HG03097 (cell line): ENCODE data around the gene ABL1.
"Not testable (repeated sequence)": the region's sequence is repeated elsewhere in the genome, so short reads cannot be mapped to it uniquely, and the experiment has no call there.

Source experiments
- ATAC-seq: cut with Tn5 transposase; IDR thresholded peaks from one replicate; pipeline ENCODE4 v1.9.1; 2021; ENCODE audit not compliant: unreplicated experiment, low FRiP score

Gene ABL1

DNA sequence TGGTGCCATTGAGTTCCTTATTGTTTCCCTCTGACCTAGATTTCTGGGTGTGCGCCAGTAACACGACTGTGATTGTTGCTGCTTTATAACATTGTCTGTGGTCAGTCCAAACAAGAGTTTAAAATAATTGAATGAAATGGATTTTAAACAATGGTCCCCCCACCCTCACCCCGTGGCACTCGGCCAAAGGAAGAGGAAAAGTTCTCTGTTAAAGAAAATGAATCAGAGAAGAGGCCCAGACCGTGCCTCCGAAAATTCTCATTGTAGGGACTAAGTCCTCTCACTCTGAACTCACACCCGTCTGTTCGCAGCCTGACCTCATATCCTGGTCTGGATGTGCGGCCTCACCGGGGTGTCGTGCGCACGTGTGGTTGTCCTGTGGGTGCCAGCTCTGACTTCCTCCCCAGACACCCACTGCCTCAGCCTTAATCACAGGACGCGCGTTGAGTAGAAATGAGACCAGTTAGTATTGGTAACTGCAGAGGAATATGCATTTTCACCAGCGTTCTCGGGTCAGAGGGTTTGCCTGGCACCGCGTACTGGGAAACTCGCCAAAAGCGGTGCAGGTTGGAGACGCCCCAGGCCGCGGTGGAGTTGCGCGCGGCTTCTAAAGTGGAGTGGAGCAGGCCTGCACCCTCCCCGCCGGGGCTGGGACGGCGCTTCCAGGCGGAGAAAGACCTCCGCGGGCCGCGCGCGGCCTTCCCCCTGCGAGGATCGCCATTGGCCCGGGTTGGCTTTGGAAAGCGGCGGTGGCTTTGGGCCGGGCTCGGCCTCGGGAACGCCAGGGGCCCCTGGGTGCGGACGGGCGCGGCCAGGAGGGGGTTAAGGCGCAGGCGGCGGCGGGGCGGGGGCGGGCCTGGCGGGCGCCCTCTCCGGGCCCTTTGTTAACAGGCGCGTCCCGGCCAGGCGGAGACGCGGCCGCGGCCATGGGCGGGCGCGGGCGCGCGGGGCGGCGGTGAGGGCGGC lies at the start of gene ABL1:
TSS of gene ABL1 (plus strand) at position 884 of the 966 bp plus-strand sequence. CDS start 193 bp downstream, outside the sequence.
- peak; percentile 60 for ATAC-seq

DNA sequence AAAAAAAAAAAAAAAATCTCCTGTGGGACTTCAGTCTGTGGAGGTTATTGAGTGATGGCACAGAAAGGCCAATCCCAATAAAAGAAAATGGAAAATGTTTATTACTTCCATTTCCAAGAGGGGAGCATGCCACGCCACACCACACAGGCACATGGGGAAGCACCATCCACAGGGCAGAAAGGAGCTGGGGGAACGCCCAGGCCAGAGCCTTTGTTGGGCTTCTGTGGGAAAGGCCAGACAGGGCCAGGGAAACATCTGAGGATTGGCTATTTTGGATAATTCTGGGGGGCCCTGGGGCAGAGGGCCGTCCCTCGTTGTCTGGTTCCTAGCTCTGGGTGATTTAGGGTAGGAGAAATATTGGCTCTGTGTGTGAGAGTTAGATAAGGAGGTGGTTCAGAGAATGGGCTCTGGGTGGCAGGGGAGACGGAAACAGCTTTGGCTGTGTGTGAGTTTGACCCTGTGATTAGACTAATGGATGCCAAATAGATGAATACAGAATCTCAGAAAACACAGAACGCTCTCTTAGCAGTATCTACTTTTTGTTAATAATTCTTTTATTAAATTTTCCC lies 49.0 kb upstream of the ABL1 start:
- ATAC-seq = no peak

DNA sequence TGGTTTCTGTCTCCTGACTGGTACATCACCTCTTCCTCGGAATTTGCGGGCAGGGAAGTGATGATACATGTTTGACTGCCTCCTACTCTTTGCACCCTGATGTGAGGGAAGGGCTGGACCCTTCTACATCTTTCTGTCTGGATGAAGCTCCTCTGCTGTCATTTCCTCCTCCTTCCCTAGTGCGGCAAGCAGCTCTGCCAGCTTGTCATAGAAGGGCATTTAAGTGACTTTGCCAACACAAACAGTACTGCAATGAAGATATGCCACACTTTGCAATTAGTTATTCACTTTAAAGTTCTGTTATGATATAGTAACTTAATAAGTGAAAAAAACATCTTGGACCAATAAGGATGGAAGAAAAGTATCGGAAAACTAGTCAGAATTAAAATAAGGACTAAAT lies 48.5 kb upstream of the ABL1 start:
- no peak for ATAC-seq

DNA sequence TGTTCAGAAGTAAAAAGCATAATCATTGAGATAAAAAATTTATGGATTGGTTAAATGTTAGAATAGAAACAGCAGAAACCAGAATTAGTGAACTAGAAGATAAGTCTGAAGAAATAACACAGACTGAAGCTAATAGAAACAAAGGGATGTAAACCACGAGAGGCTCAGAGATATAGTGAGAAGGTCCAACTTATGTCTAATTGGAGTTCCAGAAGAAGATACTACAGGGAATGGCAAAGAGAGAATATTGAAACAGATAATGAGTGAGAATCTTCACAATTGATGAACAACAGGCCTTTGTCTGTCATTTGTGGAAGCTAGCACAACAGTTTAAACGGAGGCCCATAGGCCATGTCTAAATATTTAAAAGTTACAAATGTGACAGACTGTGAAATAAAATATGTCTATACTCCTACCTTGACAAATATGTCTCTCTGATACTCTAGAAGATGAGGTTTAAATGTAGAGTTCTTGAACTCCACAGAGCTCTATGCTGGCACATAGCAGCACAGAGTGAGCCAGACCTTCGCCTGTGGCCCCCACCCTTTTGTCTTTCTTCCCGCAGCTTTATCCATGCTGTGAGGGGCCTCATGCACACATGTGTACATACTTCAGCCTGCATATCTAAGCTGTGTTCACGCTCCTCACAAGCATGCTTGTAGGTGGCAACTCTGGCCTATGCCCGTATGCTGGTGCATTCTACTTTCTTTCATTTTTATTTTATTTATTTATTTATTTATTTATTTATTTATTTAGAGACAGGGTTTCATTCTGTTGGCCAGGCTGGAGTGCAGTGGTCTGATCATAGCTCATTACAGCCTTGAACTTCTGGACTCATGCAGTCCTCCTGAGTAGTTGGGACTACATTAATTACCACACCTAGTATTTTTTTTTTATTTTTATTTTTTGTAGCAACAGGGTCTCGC lies 45.0 kb upstream of the ABL1 start:
- no peak for ATAC-seq

DNA sequence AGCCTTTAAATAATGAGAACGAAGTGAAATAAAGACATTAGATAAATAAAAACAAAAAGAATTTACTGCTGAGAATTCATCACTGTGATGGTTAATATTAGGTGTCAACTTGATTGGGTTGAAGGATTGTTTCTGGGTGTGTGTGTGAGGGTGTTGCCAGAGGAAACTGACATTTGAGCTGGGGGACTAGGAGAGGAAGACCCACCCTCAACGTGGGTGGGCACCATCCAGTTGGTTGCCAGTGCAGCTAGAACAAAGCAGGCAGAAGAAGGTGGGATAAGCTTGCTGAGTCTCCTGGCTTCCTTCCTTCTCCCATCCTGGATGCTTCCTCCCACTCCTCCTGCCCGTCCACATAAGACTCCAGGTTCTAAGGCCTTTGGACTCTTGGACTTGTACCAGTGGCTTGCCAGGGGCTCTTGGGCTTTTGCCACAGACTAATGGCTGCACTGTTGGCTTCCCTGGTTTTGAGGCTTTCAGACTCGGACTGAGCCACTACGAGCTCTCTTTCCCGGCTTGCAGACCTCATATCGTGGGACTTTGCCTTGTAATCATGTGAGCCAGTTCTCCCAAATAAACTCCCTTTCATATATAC lies 43.7 kb upstream of the ABL1 start:
- ATAC-seq = no peak

DNA sequence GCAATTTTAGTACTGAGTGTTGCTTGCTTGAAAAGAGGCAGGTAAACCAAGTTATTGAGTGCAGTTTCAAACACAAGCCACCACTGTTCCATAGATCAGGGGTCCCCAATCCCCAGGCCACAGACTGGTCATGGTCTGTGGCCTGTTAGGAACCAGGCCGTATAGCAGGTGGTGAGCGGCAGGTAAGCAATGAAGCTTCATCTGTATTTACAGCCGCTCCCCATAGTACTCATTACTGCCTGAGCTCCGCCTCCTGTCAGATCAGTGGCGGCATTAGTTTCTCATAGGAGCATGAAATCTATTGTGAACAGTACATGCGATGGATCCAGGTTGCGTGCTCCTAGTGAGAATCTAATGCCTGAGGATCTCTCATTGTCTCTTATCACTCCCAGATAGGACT lies 41.5 kb upstream of the ABL1 start:
- ATAC-seq = no peak

DNA sequence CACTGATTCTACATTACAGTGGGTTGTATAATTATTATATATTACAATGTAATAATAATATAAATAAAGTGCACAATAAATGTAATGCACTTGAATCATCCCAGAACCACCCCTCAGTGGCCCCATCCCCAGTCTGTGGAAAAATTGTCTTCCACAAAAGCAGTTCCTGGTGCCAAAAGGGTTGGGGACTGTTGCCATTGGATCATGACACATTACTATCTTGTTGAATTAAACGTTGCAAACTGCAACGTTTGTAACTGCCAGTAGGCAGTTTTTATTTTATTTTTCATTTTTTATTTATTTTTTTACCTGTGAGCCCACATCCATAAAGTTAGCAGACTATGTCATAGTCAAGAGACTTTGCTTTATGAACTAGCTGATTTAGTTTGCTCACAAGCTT lies 41.0 kb upstream of the ABL1 start:
- not testable (repeated sequence) for ATAC-seq

DNA sequence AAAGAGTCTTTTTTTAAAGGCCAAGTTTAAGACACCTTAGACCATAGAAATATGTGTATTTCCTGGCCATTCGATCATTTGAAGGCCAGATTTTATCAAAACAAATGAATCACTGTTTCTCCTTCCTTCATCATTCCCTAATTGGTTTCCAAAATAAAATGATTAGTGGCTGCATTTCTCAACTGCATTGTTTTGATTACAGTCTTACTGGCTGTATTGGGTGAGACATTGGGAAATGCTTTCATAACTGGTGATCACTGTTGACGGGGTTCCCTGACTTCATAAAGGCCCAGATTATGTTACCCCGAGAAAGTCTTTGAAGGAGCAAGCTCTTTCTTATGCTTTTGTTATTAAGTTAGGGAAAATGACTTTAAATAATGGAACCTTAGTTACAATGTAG lies 40.6 kb upstream of the ABL1 start:
- not testable (repeated sequence) for ATAC-seq

DNA sequence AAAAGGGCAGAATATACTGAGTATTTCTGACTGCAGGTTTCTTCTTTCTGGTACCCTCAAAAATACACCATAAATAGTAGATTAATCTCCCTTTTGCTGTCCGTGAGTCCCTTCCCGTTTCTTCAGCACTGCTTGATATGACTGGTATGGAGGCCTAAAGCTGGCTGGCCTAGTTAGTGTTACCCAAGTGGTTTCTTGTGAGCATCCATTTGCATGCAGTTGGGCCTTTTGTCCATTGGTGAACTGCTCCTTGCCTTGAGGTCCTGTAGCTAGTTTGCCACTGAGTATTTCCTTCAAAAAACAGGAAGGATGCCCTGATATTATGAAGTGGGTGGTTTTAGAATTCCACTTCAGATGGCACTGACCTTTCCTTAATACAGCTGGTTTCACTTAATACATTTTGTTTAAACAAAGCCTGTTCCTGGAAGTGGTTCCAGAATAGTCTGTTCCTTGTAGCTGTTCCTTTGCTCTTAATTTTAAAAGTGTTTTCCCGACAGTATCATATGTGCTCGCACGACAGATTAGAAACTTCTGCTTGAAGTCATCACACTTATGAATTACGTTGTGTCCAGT lies 40.0 kb upstream of the ABL1 start:
- no peak for ATAC-seq

DNA sequence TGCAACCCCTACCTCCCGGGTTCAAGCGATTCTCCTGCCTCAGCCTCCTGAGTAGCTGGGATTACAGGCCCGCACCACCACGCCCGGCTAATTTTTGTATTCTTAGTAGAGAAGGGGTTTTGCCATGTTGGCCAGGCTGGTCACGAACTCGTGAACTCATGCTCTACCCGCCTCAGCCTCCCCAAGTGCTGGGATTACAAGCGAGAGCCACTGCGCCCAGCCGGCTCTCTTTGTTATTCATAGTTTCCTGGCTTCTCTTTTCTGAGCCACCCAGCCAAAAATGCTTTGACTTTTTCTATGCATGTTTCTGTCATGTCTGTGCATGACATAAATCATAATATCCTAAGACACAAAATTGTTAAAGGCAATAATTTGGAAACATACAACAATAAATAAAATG lies 31.9 kb upstream of the ABL1 start:
- ATAC-seq = not testable (repeated sequence)

DNA sequence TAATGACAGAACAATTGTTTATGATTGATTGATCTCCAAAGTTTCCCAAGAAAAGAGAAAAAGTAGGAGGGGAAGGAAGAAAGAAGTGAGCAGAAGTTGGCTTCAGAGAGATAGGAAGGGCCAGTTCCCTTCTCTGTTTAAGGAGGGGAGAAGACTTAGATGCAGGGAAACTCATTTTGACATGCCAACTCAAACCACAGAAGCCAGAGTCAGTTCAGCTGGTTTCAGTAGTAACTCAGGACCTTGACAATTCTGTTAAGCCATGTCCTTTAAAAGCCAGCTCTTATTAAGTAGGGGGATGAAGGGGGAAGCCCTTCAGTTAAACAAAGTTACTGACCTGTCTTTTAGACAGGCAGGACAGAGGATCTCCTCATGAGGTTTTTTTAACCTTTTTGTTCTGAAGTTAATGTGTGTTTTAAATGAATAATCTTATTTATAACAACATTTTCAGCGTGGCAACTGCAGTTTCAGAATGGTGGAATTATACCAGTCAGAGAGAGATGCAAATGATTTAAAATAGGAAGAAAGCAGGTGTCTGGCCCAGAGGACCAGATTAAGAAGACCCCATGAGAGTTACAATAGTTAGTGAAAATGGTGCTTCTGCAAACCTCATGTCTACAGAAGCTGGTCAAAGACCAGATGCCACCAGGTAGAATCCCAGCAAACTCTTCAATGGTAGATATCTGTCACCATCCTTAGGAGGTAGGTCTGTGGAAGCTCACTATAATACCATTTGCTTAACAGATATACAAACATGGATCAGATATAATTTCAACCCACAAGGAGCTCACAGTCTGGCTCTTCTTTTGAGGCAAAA lies 29.3 kb upstream of the ABL1 start:
- ATAC-seq = no peak

DNA sequence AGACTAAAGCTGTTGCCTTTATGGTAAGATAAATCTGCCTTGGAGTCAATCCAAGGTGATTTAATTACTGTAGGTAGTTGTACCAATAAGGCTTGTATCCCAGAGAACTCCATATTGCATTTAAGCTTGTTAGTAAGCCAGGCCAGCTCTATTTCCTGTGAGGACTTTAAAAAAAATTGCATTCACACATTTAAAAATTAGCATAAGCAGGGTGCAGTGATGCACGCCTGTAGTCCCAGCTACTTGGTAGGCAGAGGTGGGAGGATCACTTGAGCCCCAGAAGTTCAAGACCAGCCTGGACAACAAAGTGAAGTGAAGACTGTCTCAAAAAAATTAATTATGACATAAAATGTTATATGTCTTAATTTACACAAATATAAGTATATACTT lies 28.7 kb upstream of the ABL1 start:
- no peak for ATAC-seq

DNA sequence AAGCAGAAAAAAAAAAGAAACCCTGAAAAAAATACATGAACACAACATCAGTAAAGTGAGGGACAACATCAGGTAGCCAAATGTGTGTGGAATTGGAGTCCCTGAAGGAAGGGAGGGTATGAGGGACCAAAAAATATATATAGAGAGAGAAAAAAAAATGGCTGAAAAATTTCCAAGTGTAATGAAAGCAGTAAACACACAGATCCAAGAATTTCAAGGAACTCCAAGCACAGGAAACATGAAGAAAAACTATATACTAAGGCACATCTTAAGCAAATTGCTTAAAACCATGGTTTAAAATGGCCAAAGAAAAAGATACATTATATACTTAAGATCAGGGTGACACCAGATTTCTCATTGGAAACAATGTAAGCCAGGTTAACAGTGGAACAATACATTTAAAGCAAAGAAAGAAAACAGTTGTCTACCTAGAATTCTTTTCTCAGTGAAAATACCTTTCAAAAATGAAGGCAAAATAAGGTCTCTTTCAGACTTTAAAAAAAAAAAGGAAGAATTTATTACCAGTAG lies 24.4 kb upstream of the ABL1 start:
- ATAC-seq = no peak

DNA sequence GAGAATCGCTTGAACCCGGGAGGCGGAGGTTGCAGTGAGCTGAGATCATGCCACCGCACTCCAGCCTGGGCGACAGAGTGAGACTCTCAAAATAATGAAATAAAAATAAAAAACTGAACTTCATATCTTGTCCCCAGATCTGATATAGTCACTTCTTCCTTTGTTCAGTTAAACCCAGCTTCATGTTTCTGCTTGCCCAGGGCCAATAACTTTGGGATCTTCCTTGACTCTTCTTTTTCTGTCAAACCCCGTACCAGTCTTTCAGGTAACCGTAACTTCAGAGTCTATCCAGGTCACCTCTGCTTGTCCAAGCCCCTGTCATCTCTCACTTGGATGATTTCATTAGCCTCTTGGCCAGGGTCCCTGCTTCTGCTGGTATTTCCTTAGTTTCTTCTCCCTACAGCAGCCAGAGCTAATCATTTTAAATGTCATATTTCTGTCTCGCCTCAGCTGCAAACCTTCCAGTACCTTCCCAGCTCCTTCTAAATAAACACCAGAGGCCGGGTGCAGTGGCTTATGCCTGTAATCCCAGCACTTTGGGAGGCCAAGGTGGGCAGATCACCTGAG lies 19.7 kb upstream of the ABL1 start:
- no peak for ATAC-seq

DNA sequence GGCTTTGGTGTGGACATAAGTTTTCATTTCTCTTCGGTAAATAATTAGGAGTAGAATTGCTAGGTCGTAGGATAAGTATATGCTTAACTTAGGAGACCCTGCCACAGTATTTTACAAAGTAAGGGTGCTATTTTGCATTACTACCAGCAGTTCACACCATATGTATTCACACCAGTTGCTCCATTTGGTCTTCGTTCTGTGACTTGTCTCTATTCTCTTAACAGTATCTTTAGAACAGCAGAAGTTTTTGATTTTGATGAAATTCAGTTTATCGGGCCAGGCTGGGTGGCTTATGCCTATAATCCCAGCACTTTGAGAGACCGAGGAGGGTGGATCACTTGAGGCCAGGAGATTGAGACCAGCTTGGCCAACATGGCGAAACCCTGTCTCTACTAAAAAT lies 17.1 kb upstream of the ABL1 start:
- ATAC-seq = no peak

DNA sequence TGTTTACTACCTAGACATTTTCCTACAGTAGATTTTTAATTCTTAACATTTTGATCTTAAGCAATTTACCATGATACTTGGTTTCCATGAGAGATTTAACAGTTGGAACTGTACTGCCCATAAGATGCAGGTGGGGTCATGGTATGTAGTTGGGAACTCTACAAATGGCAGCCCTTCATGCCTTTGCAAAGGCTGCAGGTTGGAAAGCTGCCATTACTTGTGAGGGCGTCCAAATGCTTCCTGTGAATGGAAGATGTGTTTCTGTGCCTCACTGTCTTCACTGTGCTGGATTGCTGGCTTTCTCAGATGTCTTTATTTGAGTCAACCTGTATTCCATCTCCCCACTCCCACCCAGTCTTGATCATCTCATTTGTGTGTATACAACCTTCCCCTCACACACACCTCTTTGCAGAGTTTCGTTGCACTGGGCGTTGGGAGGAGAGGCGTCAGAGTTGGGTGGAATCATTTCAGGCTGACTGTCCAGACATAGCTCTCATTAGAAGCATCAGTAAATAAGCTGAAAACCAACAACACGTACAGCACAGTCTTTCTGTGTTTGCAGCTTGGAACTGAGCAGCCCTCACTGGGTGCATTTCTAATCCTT lies 14.8 kb upstream of the ABL1 start:
- ATAC-seq = no peak

DNA sequence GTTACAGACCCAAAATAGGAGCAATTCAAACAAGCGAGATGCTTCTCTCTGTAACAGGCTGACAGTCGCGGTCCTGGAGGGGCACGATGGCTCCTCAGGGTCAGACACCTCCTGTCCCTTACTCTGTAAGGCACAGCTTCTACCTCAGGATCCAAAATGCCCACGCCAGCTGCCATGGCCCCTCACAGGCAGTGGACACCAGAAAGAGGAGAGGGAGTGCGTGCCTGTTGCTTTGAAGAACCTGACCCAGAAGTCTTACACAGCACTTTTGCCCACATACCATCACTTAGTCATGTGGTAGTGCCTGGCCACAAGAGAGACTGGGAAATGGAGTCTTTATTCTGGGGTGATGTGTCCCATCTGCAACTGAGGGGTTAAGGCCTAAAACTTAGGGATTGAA lies 11.6 kb upstream of the ABL1 start:
- no peak for ATAC-seq

DNA sequence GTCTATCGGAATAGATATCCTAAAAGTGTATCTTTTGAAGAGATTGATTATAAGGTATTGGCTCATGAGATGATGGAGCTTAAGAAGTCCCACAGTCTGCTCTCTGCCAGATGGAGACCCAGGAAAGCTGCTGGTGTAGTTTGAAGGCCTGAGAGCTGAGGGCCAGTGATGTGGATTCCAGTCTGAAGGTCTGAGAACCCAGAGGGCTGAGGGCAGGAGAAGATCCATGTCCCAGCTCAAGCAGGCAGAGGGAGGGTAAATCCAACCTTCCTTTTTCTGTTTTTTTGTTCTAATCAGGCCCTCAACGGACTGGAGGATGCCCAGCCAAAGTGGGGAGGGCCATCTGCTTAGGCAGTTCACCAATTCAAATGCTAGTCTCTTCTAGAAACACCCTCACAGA lies 11.0 kb upstream of the ABL1 start:
- ATAC-seq = no peak
